Measurements from ENCODE around the gene FIGNL1.

The FIGNL1 gene

DNA sequence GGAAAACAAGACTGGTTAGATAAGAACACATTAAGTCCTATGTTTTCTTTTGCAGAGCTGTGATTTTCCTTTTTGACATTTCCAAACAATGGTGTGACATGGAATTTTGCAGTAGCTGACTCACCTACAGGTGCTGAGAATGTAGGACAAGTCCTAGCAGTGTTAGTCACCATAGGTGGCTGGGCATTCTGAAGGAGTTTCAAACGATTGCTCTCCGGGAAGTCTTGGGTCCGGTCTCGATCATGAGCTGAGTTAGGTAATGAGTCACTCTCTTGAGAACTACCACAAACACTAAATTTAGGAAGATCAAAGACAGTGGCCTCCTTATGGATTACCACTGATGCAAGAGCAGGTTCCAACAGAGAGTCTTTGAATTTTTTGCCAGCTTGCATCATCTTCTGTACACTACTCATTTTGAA, 3.6 kb downstream of the FIGNL1 start:
- H3K27me3 ChIP-seq, result no peaks in the 10 kb centered on the region
- no peak for DNase-seq
- no peak overlapping the region for H3K4me3 ChIP-seq (ENCODE audit: low read depth, low read length)
- no peaks in the 10 kb centered on the region for H3K9me3 ChIP-seq
- H3K36me3 ChIP-seq, result peaks cover 39% of the 10 kb centered on the region
- no peak for TF ChIP-seq CTCF (IDR thresholded peaks at IDR 0.05; ENCODE audit: low read depth, low read length)
- H3K4me1 ChIP-seq, result no peaks in the 10 kb centered on the region; the same call in 1 of the 2 replicates

- Histone ChIP-seq H3K27me3 (no peaks in the 10 kb centered on the region), H3K4me3 (ENCODE audit: low read depth, low read length) (no peak overlapping the region), H3K36me3 (peaks cover 18% of the 10 kb centered on the region), H3K4me1 (no peaks in the 10 kb centered on the region), H3K9me3 (no peaks in the 10 kb centered on the region)
- TF ChIP-seq CTCF (IDR thresholded peaks at IDR 0.05; ENCODE audit: low read depth, low read length), result no peak
- DNase-seq, result no peak
These were observed 13.9 kb downstream of the FIGNL1 start for GRCh38 chr7:50436133-50436806.

DNA sequence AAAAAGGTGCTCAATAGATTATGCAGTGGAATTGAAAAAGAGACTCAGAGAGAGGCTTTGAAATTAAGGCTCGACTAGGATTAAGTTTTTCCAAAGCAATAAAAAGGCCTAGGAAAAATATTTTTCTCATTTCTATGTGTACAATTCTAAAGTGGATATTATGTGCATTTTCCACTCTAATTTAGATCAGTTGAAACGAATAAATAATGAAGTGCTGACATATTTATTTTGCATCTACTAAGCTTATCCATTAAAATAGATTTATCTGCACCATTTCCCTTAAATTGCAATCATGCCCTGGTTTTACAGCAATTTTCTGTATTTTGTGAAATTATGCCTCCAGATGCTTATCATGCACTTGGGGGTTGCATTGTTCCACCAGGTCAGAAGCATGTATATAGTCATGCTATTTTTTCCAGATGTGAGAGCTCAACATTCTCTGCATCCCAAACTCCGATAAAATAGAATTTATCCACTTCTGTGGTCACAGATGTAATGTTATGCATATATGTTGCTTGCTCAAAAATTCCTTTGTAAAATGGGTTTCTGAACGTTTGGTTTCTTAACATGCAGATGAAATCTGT, 18.3 kb downstream of the FIGNL1 start:
- no peak overlapping the region for H3K4me3 ChIP-seq (ENCODE audit: low read depth, low read length)
- TF ChIP-seq CTCF (IDR thresholded peaks at IDR 0.05; ENCODE audit: low read depth, low read length), result no peak

DNA sequence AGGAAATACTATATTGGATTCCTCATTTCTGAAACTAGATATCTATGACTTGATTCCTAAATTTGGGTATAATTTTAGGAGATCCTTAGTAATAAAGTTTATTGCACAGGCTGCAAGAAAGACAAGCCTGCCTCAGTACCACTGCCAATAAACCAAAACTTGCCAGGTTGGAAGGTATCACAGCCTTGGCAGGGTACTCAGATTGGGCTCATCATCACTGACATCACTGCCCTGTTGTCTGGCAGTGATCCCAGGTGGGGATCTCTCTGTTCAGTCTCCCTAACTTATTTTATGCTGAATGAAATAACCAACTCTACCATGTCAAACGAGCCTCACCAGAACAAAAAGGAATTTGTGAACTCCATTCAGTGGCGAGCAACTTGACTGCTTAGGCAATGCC, 18.8 kb downstream of the FIGNL1 start:
- H3K27me3 ChIP-seq, result no peaks in the 10 kb centered on the region

More for the DNA sequence above, 18.3 kb downstream of the FIGNL1 start:
- no peak for DNase-seq
- Histone ChIP-seq H3K36me3 (no peaks in the 10 kb centered on the region), H3K4me1 (no peaks in the 10 kb centered on the region), H3K27me3 (no peaks in the 10 kb centered on the region), H3K9me3 (no peaks in the 10 kb centered on the region)

GRCh38 chr7:50428911-50429310, 21.2 kb downstream of the FIGNL1 start:
- no peak overlapping the region for H3K4me3 ChIP-seq (ENCODE audit: low read depth, low read length)
- DNase-seq, result no peak
- no peaks in the 10 kb centered on the region for H3K27me3 ChIP-seq
- H3K9me3 ChIP-seq, result no peaks in the 10 kb centered on the region
- H3K36me3 ChIP-seq, result no peaks in the 10 kb centered on the region
- TF ChIP-seq CTCF (IDR thresholded peaks at IDR 0.05; ENCODE audit: low read depth, low read length), result no peak
- peaks cover 5% of the 10 kb centered on the region; the same call in 1 of the 2 replicates for H3K4me1 ChIP-seq

More for the DNA sequence above, 18.8 kb downstream of the FIGNL1 start:
- Histone ChIP-seq H3K4me1 (no peaks in the 10 kb centered on the region), H3K36me3 (no peaks in the 10 kb centered on the region), H3K4me3 (ENCODE audit: low read depth, low read length) (no peak overlapping the region), H3K9me3 (no peaks in the 10 kb centered on the region)
- no peak for TF ChIP-seq CTCF (IDR thresholded peaks at IDR 0.05; ENCODE audit: low read depth, low read length)
- DNase-seq, result no peak

GRCh38 chr7:50427518-50427917, 22.6 kb downstream of the FIGNL1 start:
- Histone ChIP-seq H3K4me1 (peaks cover 5% of the 10 kb centered on the region; the same call in 1 of the 2 replicates), H3K36me3 (no peaks in the 10 kb centered on the region), H3K4me3 (ENCODE audit: low read depth, low read length) (no peak overlapping the region), H3K27me3 (no peaks in the 10 kb centered on the region), H3K9me3 (no peaks in the 10 kb centered on the region)
- DNase-seq, result no peak
- TF ChIP-seq CTCF (IDR thresholded peaks at IDR 0.05; ENCODE audit: low read depth, low read length), result no peak

Data from BE2C (cell line).